Neuronal stem cell (in vitro differentiated cells): Measurements from ENCODE around the gene CDH20.

Experiments
- DNase-seq: peaks from one replicate; pipeline ENCODE4 v3.0.0-alpha.2; 2013; ENCODE audit warnings: low spot score
- H2AFZ ChIP-seq: one replicate; pipeline ENCODE4 v1.6.1; 2013; ENCODE audit warnings: mild to moderate bottlenecking, low read length, inconsistent platforms
- H2AK5ac ChIP-seq: 2 replicates; pipeline ENCODE4 v1.6.1; 2013; ENCODE audit warnings: low read depth, mild to moderate bottlenecking, inconsistent platforms, low read length, moderate library complexity, mixed read lengths
- H2BK120ac ChIP-seq: 2 replicates; pipeline ENCODE4 v1.6.1; 2013; ENCODE audit warnings: low read depth, mild to moderate bottlenecking, inconsistent platforms, low read length, moderate library complexity, mixed read lengths
- H2BK12ac ChIP-seq: one replicate; pipeline ENCODE4 v1.6.1; 2013; ENCODE audit warnings: low read length, inconsistent platforms
- H2BK15ac ChIP-seq: 2 replicates; pipeline ENCODE4 v1.6.1; 2013; ENCODE audit warnings: mild to moderate bottlenecking, low read length, inconsistent platforms, mixed read lengths
- H2BK5ac ChIP-seq: one replicate; pipeline ENCODE4 v1.6.1; 2013; ENCODE audit warnings: inconsistent platforms, mild to moderate bottlenecking, low read length, moderate library complexity
- H3K14ac ChIP-seq: one replicate; pipeline ENCODE4 v1.6.1; 2013; ENCODE audit warnings: low read length, inconsistent platforms
- H3K18ac ChIP-seq: 2 replicates; pipeline ENCODE4 v1.6.1; 2013; ENCODE audit warnings: low read length, inconsistent platforms
- H3K23ac ChIP-seq: 2 replicates; pipeline ENCODE4 v1.6.1; 2013; ENCODE audit warnings: low read depth, mild to moderate bottlenecking, mixed read lengths, low read length, inconsistent platforms; ENCODE audit not compliant: poor library complexity
- H3K27ac ChIP-seq: replicated peaks from 3 replicates; pipeline ENCODE4 v1.5.1; 2013; ENCODE audit warnings: low read length, inconsistent platforms
- H3K27me3 ChIP-seq, 3 experiments: 2 replicates each; pipeline ENCODE4 v1.6.1; 2013; ENCODE audit warnings: low read length in 3 of 3, mild to moderate bottlenecking in 2 of 3, inconsistent platforms in 1 of 3, low read depth in 1 of 3, mixed read lengths in 1 of 3, moderate library complexity in 1 of 3; ENCODE audit not compliant: control insufficient read depth in 3 of 3, insufficient read depth in 3 of 3
- H3K36me3 ChIP-seq, 2 donors: replicated peaks in 1 of 2; 2 replicates each; pipeline ENCODE4 v1.6.1; 2013; ENCODE audit warnings: low read length in 2 of 2; ENCODE audit not compliant: control insufficient read depth in 2 of 2, insufficient read depth in 2 of 2
- H3K4ac ChIP-seq: 2 replicates; pipeline ENCODE4 v1.6.1; 2013; ENCODE audit warnings: inconsistent platforms, mild to moderate bottlenecking, low read length, moderate library complexity
- H3K4me1 ChIP-seq, 2 donors: 1 replicate in 1 of 2; 2 replicates in 1 of 2; pipeline ENCODE4 v1.6.1; 2013; ENCODE audit warnings: low read length in 2 of 2, low read depth in 1 of 2; ENCODE audit not compliant: control insufficient read depth in 2 of 2, insufficient read depth in 1 of 2
- H3K4me2 ChIP-seq: one replicate; pipeline ENCODE4 v1.6.1; 2013; ENCODE audit warnings: mild to moderate bottlenecking, low read length, inconsistent platforms; ENCODE audit not compliant: insufficient read depth, poor library complexity, severe bottlenecking
- H3K4me3 ChIP-seq, 2 donors: 2 replicates each; pipeline ENCODE4 v1.5.1; 2013; ENCODE audit warnings: low read length in 2 of 2, mild to moderate bottlenecking in 2 of 2, inconsistent platforms in 1 of 2, moderate library complexity in 1 of 2
- H3K79me1 ChIP-seq: one replicate; pipeline ENCODE4 v1.6.1; 2013; ENCODE audit warnings: low read depth, mild to moderate bottlenecking, inconsistent platforms, low read length, moderate library complexity
- H3K9ac ChIP-seq: one replicate; pipeline ENCODE4 v1.6.1; 2013; ENCODE audit warnings: mild to moderate bottlenecking, low read depth, low read length, inconsistent platforms; ENCODE audit not compliant: poor library complexity
- H3K9me3 ChIP-seq, 2 donors: replicated peaks in 1 of 2; 2 replicates each; pipeline versions ENCODE3 to v1.6.1; 2013; ENCODE audit warnings: low read length in 2 of 2, mild to moderate bottlenecking in 2 of 2, inconsistent platforms in 1 of 2, low read depth in 1 of 2, mixed read lengths in 1 of 2, moderate library complexity in 1 of 2; ENCODE audit not compliant: control insufficient read depth in 2 of 2, insufficient read depth in 1 of 2
- H4K8ac ChIP-seq: one replicate; pipeline ENCODE4 v1.6.1; 2013; ENCODE audit warnings: low read depth, mild to moderate bottlenecking, inconsistent platforms, low read length, moderate library complexity
- H4K91ac ChIP-seq: one replicate; pipeline ENCODE4 v1.6.1; 2013; ENCODE audit warnings: low read length, low read depth, mild to moderate bottlenecking, inconsistent platforms; ENCODE audit not compliant: poor library complexity
- WGBS, 2 donors: extraction: QIAGEN DNeasy Blood & Tissue Kit; methylation state at CpG; one replicate each; pipeline ENCODE4 v1.1.7; 2013; ENCODE audit warnings: missing lambda C conversion rate in 2 of 2, mixed read lengths in 1 of 2; ENCODE audit not compliant: insufficient read length in 2 of 2, insufficient replicate concordance in 1 of 2; ENCODE audit errors: extremely low coverage in 2 of 2; 5-methylcytosine and 5-hydroxymethylcytosine counted together

Gene CDH20

DNA sequence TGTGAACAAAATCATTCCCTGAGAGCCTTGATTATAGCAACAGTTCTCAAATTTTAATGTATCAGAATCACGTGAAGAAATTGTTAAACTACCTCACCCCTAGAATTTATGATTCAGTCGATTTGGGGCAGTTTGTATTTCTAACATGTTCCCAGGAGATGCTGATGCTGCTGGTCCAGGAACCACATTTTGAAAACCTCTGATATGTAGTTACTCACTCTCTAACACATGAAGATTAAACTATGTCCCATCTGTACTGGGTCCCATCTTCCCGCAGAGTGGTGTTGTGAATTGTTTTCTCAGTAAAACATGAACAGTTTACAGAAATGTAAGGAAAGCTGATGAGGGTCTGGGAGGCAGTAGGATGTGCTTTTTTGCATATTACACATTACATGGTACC lies 223.1 kb downstream of the CDH20 start:
- Histone ChIP-seq H2AFZ (no peak overlapping the region), H2AK5ac (no peak overlapping the region), H3K18ac (no peak overlapping the region), H3K36me3 (peaks cover 0 to 23% of the 10 kb centered on the region in 2 donors), H3K79me1 (peaks cover 3% of the 10 kb centered on the region), H3K9ac (no peak overlapping the region), H2BK5ac (no peak overlapping the region), H3K4me1 (no peaks in the 10 kb centered on the region), H2BK15ac (no peak overlapping the region), H2BK120ac (no peak overlapping the region), H3K14ac (no peak overlapping the region), H3K9me3 (peaks cover 1 to 4% of the 10 kb centered on the region in 2 donors), H2BK12ac (no peak overlapping the region), H3K4ac (no peak overlapping the region), H4K91ac (no peak overlapping the region), H4K8ac (no peak overlapping the region), H3K4me3 (no peak overlapping the region), H3K4me2 (no peak overlapping the region), H3K23ac (no peak overlapping the region), H3K27me3 (no peaks in the 10 kb centered on the region), H3K27ac (no peak overlapping the region)
- no peak for DNase-seq
- WGBS, 2 donors = no CpG with 5 or more reads among the region's 3 CpGs

DNA sequence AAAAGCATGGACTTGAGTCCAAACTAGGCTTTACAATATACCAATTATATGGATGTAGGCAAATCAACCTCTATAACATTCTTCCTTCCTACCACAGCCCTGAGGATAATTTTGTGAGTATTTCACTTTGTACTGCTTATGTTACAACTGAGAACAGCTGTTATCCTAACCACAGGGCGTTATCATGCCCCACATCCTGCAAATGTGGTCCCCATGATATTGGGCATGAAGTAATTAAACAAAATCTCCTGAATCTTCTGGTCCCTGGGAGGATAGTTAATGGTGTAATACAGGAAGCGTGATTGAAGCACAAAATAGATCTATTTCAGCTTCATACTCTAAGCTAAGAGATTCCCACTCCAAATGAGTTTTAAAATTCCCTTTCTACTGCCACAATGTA lies 223.6 kb downstream of the CDH20 start:
- H4K91ac ChIP-seq = no peak overlapping the region
- H3K18ac ChIP-seq = no peak overlapping the region
- WGBS, 2 donors = no CpG with 5 or more reads among the region's 2 CpGs
- peaks cover 3% of the 10 kb centered on the region for H3K79me1 ChIP-seq
- no peaks in the 10 kb centered on the region for H3K4me1 ChIP-seq
- H3K36me3 ChIP-seq = peaks cover 0 to 23% of the 10 kb centered on the region in 2 donors
- H3K9me3 ChIP-seq = peaks cover 1 to 4% of the 10 kb centered on the region in 2 donors
- no peak overlapping the region for H3K4ac ChIP-seq
- H3K4me2 ChIP-seq = no peak overlapping the region
- H2AFZ ChIP-seq = no peak overlapping the region
- no peak overlapping the region for H3K9ac ChIP-seq
- no peak overlapping the region for H2BK15ac ChIP-seq
- no peak overlapping the region for H3K27ac ChIP-seq
- no peak overlapping the region for H2BK120ac ChIP-seq
- H2BK12ac ChIP-seq = no peak overlapping the region
- no peak for DNase-seq
- no peak overlapping the region for H3K4me3 ChIP-seq
- H3K27me3 ChIP-seq = no peaks in the 10 kb centered on the region
- H3K14ac ChIP-seq = no peak overlapping the region
- H2AK5ac ChIP-seq = no peak overlapping the region
- H4K8ac ChIP-seq = no peak overlapping the region
- no peak overlapping the region for H2BK5ac ChIP-seq
- H3K23ac ChIP-seq = no peak overlapping the region

DNA sequence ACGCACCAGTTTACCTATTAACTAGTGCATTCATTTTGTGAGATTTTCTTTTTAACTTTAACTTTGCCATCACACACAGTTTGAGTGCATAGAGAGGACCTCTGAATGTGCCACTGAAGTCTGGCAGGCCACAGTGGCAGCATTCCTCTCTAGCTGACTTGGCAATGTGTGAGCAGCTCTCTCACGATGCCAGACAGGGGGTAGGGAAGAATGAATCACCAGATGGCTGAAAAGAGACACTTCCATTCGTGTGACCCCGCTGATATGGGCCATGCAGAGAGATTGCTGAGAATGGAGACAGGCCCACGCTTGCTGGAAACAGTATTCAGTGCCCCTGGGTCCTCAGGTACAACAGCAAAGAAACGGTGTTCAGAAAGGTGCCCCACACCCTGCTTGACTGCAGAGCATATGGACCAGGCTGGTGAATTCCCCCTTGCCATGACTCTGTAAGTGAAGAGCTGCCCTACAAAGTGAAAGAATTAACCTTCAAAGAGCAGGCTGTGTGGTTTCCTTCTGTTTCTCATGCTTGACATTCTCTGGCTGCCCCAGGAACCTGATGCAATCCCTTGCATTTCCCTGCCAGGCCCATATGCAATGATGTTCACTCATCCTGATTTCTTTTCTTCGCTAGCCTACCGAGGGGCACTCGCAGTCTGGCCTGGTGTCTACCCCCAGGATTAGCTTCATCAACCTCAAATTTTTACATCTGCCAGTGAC lies 236.1 kb downstream of the CDH20 start:
- no peak overlapping the region for H3K27ac ChIP-seq

DNA sequence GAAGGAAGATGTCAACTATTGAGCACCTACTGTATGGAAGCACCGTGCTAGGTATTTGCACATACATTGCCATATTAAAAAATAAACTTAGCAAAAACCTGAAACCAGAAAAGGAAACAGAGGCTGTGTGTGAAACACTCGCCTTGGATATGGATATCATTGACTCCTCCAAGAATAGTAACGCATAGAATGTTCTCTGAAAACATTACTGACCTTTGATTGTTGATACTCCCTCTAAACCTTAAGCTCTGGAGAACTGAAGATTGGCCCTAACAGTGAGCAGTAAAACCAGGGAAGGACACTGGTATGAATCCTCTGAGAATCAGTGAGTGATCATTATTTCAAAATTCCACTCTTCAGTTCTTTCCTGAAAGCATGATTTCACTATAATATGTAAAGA lies 236.8 kb downstream of the CDH20 start:
- Histone ChIP-seq H2BK5ac (no peak overlapping the region), H3K18ac (no peak overlapping the region), H4K8ac (no peak overlapping the region), H4K91ac (no peak overlapping the region), H3K4me1 (peaks cover 0 to 4% of the 10 kb centered on the region in 2 donors), H3K9ac (no peak overlapping the region), H3K4me3 (no peak overlapping the region), H2BK12ac (no peak overlapping the region), H2AK5ac (no peak overlapping the region), H3K27me3 (no peaks in the 10 kb centered on the region), H3K4ac (no peak overlapping the region), H3K79me1 (no peaks in the 10 kb centered on the region), H3K36me3 (no peaks in the 10 kb centered on the region), H3K9me3 (peaks cover 2% of the 10 kb centered on the region in 2 donors), H2BK120ac (no peak overlapping the region), H2AFZ (no peak overlapping the region), H3K14ac (no peak overlapping the region), H3K23ac (no peak overlapping the region), H3K4me2 (no peak overlapping the region), H3K27ac (no peak overlapping the region), H2BK15ac (no peak overlapping the region)
- WGBS, 2 donors = no CpG with 5 or more reads among the region's 3 CpGs
- no peak for DNase-seq

More for the DNA sequence above, 236.1 kb downstream of the CDH20 start:
- no peak overlapping the region for H3K14ac ChIP-seq
- H3K4me1 ChIP-seq = peaks cover 0 to 4% of the 10 kb centered on the region in 2 donors
- no peak overlapping the region for H3K4me2 ChIP-seq
- no peak for DNase-seq
- H2BK15ac ChIP-seq = no peak overlapping the region
- no peaks in the 10 kb centered on the region for H3K36me3 ChIP-seq
- H4K8ac ChIP-seq = no peak overlapping the region
- H3K4me3 ChIP-seq = no peak overlapping the region
- H2BK5ac ChIP-seq = no peak overlapping the region
- H3K4ac ChIP-seq = no peak overlapping the region
- peaks cover 2% of the 10 kb centered on the region in 2 donors for H3K9me3 ChIP-seq
- H3K79me1 ChIP-seq = no peaks in the 10 kb centered on the region
- WGBS, 2 donors = no CpG with 5 or more reads among the region's 9 CpGs
- no peak overlapping the region for H3K18ac ChIP-seq
- no peak overlapping the region for H3K9ac ChIP-seq
- no peak overlapping the region for H2BK12ac ChIP-seq
- H4K91ac ChIP-seq = no peak overlapping the region
- H2AK5ac ChIP-seq = no peak overlapping the region
- no peak overlapping the region for H2AFZ ChIP-seq
- H3K27me3 ChIP-seq = no peaks in the 10 kb centered on the region
- H3K23ac ChIP-seq = no peak overlapping the region
- H2BK120ac ChIP-seq = no peak overlapping the region
